ENCODE data around the gene DCDC1.

The DCDC1 gene

GRCh38 chr11:31102316-31102715 lies 267.2 kb downstream of the DCDC1 start:
- DNase-seq: no peak

DNA sequence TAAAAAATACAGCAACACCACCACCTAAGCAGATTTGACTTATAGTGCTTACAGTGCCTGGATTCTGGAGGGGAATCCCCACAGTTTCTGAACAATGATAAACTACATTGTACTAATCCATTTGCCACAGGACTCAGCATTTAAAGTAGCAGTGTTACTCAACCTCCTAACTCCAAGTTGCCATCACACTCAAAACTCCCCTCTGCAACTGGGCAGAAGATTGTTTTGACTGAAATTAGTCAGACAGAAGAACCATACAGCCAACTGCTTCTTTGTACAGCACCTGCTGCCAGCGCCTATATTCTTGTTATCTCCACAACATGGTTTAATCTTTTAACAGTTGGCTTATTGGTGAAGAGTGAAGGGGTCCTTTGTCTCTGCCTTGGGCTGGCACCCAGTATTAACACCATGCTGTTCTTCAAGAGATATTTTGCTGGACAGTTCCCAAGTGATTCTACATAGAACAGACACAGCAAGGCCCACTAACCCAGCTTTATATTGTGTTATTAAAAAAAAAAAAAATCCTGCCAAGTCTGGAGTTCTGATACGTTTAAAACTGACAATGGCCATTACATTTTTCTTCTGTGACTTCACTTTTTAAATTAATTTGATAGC lies 273.2 kb downstream of the DCDC1 start:
- no peak for DNase-seq

- DNase-seq: no peak
Observed at GRCh38 chr11:31092638-31093037, 276.9 kb downstream of the DCDC1 start.

GRCh38 chr11:31089117-31089516 lies 280.4 kb downstream of the DCDC1 start:
- no peak for DNase-seq

DNA sequence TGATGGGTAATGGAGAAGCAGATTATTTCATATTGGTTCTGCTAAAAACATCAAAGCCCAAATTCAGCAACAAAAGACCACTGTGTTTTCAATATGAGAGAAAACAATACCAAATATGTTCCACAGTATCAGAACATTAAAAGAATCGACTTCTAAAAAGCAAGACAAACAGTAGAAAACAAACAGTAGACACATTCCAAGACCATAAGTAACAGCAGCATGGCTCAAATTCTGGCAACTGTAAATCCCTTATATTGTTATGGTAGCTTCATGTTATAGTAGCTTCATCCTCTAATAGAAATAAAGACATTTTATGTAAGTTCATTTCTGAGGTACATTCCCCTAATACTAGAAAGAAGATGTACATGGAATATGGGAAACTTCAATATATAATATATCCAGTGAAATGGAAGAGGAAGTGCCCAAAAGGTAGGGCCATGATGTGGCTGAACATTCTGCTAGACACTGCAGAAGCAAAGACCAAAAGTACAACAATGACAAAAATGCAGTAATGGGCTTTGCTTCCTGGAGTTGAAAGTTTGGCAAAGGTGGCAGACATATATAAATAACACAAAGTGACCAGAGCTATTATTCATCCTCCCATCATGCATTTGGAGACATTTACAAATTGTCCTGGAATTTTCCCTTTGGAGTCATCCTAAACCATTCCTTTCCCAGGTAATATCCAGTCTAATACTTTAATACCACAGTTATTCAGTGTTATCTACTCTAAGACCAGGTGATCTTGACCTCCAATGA lies 299.9 kb downstream of the DCDC1 start:
- DNase-seq: no peak

- DNase-seq: no peak
Observed at GRCh38 chr11:31060880-31061279, 308.7 kb downstream of the DCDC1 start.

DNA sequence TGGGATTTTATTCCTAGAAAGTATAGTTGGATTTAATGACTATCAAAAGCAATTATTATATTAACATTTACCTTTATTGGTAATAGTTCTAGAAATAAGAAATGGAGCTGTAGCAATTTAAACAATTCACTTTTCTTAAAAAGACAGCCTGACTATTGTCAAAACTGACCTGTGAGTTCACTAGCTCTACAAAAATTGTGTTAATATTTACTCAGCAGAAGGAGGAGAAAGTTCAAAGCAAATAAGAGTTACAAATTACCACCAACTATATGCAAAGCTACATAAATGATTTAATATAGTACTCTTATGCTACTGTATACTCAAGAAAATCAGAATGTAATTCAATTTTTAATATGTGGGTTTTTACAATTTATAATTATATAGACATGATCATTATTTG lies 310.0 kb downstream of the DCDC1 start:
- DNase-seq: no peak

GRCh38 chr11:31050061-31050765 lies 319.3 kb downstream of the DCDC1 start:
- peak; percentile 62 for DNase-seq

GRCh38 chr11:31045335-31045734 lies 324.2 kb downstream of the DCDC1 start:
- no peak for DNase-seq

- DNase-seq: no peak
Observed at GRCh38 chr11:31030138-31030792, 339.3 kb downstream of the DCDC1 start.

GRCh38 chr11:31026315-31026714 lies 343.2 kb downstream of the DCDC1 start:
- DNase-seq: no peak

- DNase-seq: no peak
Observed at GRCh38 chr11:31022080-31022479, 347.5 kb downstream of the DCDC1 start.

DNA sequence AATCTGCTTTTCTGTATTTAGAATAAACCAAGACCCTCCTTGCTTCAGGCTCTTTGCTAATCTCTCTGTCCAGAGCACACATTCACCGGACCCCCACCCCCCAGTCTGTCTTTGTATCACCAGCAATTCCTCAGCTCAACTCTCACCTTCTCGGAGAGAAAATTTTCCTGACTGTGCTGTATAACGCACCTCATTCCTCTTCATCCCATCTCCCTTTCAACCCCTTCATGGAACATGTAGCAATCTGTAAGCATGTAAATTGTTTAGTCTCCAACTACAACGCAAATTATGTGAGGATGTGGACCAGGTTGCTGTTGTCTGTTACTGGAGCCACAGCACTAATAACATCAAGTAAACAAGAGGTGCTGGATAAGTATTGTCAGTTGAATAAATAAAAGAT lies 349.8 kb downstream of the DCDC1 start:
- DNase-seq: no peak

- no peak for DNase-seq
Observed at GRCh38 chr11:31005202-31005601, 364.3 kb downstream of the DCDC1 start.

DNA sequence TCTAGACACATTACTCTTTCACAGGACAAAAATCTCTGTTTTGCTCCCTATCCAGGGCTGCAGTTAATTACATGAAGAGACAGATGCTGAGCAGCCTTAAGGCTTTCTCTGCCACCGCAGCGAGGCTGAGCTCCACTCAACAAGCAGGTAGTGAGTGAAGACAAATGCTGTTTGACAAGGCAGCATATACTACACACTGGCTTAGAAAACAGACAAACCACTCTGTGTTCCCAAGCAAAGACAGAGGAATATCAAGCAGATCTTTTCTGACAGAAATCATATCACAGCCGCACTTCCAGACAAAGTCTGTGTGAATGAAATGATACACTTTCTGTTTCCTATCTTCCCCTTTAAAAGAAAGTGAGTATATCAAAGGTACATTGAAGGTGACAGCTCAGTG lies 368.1 kb downstream of the DCDC1 start:
- no peak for DNase-seq

DNA sequence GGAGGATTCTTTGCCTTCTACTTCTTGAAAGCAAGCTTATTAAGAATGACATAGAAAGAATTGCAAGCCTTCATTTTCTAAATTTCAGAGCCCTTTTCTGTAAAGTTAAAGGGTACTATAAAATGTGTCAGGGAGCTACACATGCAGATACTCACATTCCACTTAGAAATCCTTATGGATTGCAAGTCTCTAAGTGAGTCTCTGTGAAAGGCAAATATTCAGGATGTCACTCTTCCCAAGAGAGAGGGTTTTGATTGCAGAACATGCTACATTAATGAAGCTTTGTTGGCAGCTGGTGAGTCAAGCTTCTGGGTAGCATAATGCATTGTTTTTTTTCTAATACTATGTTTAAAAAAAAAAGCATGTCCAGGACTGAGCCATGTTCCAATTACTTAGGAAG lies 369.2 kb downstream of the DCDC1 start:
- no peak for DNase-seq

GRCh38 chr11:30992513-30992849 lies 377.1 kb downstream of the DCDC1 start:
- DNase-seq: no peak

- DNase-seq: no peak
Observed at GRCh38 chr11:30991802-30992512, 377.6 kb downstream of the DCDC1 start.

DNA sequence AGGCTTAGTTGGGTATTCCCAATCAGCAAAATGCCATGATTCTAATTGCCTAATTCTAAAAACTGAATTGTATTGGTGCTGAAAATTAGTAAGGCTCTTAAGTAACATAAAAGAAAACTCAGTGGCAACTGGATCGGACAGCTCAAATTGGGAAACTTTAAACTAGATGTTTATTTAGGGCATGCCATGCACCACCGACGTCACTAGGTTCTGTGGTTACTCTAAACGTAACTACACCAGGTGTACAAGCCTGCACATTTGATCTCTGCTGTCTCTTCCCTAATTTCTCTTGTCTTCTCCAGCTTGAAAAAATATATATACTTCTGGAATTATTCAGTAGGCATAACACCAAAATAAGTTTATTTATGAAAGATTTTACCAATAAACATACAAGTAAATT lies 378.2 kb downstream of the DCDC1 start:
- no peak for DNase-seq

- DNase-seq: peak; percentile 22
Observed at GRCh38 chr11:30990625-30991296, 378.8 kb downstream of the DCDC1 start.

GRCh38 chr11:30987819-30988218 lies 381.7 kb downstream of the DCDC1 start:
- DNase-seq: no peak

GRCh38 chr11:30985536-30985935 lies 384.0 kb downstream of the DCDC1 start:
- DNase-seq: no peak

- DNase-seq: no peak
Observed at GRCh38 chr11:30984827-30985226, 384.7 kb downstream of the DCDC1 start.
